Dermis microvascular lymphatic vessel endothelial cell (primary cell): Measurements from ENCODE around the gene CLIP3. TPM values are rescaled to one million over a fixed set of nuclear protein-coding genes. Genes with fewer than 3 reads are reported as not detected.
"Not testable (repeated sequence)": the region's sequence is repeated elsewhere in the genome, so short reads cannot be mapped to it uniquely, and the experiment has no call there.

ENCODE experiments used
- DNase-seq, 2 donors: peaks; one replicate each; pipeline versions ENCODE4 v3.0.0 to v3.0.0-alpha.2; 2010; ENCODE audit warnings: low read depth in 2 of 2
- total RNA-seq: library from RNA; depleted of rRNA; stranded (reverse); fragments of >200 nt; gene quantifications from 2 replicates; pipeline ENCODE4 v1.2.1, GENCODE V29; 2014

The CLIP3 gene
- total RNA-seq, 1 donor from 2014 or later, result 1.3 TPM

DNA sequence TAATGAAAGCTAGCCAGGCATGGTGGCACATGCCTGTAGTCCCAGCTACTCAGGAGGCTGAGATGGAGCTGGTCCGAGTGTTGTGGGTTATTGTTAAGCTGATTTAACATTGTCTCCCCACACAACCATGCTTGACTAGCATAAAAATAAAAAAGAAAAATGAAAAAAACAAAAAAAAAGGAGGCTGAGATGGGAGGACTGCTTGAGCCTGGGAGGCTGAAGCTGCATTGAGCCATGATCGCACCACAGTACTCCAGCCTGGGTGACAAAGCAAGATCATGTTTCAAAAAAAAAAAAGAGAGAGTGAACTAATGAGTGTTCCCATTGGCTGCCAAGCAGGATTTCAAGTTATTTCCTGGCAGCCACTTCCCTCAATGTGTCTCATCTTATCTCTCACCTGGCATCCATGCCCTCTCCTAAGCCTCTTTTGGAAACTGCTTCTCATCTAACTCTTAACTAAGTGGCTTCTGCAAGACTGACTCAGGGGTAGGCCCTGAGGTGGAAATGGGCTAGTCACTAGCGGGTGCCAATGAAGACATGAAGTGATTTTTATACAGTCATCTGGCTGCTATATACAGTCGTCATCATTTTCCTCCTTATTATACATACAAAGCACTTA is 16.5 kb upstream of the CLIP3 start:
- no peak for DNase-seq

DNA sequence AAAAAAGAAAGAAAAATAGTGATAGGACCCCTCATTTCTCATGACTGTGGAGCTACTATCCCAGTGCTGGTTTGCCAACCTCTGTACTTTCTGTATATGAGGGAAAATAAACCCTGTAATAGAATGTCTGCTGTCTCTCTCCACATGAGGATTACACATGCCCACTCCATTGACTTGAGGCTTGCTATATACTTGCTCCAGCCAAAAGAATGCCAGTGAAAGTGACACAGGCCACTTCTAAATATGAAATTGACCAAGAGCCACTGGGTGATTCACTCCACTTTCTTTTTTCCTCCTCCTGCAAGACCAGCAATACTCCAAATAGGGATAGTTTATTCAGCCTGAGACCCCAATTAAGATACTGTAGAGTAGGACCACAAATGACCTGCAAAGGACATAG is 15.2 kb upstream of the CLIP3 start:
- DNase-seq, result no peak

DNA sequence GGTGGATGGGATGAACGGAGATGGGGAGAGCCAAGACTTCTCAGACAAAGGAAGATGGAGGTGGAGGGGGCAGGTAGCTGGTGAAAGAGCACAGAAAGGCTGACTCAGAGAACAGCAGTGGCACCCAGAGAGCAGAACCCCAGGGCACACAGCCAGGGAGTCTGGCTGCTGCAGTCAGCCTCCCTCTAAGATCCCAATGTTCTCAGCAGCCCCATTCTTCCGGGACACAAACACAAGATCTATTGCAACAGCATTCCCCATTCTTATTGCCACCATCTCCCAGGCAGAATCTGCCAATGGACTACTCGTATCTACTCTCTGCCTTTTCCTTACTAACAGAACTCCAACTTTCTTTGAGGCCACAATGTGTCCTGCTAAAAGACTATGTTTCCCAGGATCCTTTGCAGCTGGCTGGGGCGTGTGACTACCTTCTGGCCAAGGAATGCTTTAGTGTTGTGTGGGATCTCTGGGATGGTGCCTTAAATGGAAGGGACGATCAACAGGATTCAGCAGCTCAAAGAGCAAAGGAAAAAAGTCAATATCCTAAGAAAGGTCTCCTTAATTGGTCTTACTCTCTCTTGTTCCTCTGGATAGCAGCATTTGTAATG is 13.9 kb upstream of the CLIP3 start:
- no peak for DNase-seq

DNA sequence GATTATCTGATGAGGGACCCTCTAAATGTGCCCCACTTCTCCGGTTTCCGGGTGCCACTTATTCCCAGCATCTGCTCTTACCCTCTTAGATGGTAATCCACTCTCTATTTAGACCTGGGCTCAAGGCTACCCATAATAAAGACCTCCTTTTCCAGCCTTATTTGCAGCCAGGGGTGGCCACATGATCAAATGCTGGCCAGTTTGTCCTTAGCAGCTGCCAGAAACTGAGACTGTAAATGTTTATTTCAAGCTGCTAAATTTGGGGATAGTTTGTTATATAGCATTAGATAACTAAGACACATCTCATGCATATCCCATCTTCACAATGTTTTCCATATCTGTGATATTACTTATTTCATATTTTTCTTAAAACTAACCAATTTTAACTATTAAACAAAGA is 11.3 kb upstream of the CLIP3 start:
- DNase-seq, result no peak

DNA sequence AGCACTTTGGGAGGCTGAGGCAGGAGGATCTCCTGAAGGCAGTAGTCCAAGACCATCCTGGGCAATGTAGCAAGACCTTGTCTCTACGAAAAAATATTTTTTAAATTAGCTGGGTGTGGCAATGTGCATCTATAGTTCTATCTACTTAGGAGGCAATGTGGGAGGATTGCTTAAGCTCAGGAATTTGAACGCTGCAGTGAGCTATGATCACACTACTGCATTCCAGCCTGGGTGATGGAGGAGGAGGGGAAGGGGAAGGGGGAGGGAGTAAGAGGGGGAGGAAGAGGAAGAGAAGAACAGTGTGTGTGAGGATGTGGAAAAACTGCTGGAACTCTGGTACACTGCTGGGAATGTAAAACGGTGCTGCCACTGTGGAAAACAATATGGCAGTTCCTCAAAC is 9.2 kb upstream of the CLIP3 start:
- no peak for DNase-seq

DNA sequence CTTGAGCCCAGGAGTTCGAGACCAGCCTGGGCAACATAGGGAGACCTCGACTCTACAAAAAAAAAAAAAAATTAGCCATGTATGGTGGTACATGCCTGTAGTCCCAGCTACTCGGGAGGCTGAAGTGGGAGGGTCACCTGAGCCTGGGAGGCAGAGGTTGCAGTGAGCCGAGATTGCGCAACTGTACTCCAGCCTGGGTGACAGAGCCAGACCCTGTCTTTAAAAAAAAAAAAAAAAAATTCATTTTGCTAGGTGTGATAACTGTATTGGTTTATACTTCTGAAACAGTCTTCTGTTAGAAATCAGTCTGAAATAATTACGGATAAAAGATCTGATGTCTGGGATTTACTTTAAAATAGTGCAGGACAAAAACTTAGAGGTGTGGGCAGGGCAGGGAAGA is 8.4 kb upstream of the CLIP3 start:
- DNase-seq, result not testable (repeated sequence)

DNA sequence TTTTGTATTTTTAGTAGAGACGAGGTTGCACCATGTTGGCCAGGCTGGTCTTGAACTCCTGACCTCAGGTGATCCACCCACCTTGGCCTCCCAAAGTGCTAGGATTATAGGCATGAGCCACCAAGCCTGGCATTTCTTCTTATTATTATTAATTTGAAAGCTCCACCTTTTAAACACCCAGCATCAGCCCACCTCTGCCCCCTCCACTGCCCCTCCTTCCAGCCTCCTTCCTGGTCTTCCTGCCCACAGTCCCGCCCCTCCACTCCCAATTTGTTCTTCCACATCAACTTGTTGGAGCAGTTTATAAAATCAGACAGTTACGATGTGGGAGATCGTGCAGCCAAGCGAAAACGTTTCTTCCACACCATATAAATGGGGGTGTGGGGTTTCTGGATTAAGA is 7.8 kb upstream of the CLIP3 start:
- no peak for DNase-seq

DNA sequence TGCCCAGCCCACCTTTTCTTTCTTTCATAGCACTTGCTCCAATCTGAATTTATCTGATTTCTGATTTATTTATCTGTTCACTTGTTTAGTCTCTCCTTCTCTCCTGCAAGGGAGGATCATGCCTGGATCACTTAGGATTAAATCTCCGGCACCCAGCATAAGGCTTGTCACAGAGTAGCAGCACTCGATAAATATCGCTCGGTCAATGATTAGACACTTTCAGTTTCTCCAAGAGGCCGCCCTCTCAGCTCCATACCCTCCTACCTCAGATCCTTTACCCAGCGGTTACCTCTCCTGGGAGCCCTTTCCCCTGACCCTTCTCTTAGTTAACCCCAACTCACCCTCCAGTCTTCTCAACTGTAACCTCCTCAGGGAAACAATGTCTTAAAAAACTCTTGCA is 1.4 kb downstream of the CLIP3 start:
- DNase-seq, result no peak

DNA sequence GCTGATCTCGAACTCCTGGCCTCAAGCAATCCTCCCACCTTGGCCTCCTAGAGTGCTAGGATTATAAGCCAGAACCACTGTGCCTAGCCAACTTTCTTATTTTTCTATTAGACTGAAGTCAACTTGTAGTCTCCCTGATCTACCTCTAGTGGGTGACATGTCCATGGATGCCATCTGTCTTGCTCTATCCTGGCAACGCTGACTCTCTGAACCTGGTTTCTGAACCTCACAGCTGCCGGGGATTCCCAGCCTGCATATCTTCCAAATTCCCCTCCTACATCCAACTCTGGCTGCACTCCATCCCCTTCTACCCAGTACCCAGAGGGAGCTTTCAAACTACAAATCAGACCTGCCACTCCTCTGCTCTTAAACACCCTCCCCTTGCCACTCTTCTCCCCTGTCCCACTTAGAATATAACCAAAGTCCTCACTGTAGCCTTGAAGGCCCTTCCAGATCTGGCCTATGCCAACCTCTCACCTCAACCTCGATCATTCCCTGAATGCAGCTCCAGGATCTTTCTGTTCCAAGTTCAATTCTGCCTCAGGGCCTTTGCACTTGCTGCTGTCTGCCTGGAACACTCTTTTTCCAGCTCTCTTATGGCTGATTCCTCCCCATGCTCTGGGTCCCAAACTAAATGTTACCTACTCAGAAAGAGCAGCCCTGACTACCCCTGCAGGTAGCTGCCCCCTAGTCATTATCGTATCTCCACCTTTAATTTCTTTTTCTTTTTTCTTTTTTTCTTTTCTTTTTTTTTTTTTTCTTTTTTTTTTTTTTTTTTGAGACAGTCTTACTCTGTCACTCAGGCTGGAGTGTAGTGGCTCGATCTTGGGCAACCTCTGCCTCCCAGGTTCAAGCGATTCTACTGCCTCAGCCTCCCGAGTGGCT is 2.2 kb downstream of the CLIP3 start:
- no peak for DNase-seq

DNA sequence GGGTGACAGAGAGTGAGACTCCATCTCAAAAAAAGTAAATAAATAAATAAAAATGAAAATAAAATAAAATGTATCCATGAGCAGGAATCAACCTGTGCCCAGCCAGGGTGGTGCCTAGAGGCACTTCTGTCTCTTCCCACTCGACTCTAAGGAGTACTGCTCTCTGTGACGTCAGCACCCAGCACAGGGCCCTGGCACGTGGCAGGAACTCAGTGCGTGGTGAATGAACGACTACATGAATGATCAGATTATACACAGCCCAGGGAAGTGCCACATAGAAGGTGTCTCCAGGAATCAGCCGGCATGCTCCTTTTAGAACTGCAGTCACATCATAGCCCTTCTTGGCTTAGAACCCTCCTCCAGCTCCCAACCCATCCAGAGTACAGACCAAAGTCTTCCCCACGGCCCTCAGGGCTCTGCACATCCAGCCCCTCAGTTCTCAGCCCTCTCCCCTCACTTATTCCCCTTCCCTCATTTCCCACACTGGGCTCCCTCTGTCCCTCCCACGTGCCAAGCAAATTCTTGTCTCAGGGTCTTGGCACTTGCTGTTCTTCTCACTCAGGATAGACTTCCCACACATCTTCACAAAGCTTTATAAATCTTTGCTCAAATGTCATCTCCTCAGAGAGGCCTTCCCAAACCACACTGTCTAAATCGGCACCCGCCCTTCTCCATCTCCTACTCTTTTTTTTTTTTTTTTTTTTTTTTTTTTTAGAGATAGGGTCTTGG is 4.2 kb downstream of the CLIP3 start:
- DNase-seq, result no peak

DNA sequence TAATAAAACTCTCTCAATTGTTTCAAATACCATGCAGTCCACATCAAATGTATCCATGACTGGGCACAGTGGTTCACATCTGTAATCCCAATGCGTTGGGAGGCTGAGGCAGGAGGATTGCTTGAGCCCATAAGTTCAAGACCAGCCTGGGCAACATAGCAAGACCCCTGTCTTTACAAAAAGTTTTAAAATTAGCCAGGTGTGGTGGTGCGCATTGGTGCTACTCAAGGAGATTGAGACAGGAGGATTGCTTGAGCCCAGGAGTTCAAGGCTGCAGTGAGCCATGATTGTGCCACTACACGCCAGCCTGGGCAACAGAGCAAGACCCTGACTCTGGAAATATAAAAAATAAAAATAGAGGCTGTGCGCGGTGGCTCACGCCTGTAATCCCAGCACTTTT is 5.0 kb downstream of the CLIP3 start:
- no peak for DNase-seq

DNA sequence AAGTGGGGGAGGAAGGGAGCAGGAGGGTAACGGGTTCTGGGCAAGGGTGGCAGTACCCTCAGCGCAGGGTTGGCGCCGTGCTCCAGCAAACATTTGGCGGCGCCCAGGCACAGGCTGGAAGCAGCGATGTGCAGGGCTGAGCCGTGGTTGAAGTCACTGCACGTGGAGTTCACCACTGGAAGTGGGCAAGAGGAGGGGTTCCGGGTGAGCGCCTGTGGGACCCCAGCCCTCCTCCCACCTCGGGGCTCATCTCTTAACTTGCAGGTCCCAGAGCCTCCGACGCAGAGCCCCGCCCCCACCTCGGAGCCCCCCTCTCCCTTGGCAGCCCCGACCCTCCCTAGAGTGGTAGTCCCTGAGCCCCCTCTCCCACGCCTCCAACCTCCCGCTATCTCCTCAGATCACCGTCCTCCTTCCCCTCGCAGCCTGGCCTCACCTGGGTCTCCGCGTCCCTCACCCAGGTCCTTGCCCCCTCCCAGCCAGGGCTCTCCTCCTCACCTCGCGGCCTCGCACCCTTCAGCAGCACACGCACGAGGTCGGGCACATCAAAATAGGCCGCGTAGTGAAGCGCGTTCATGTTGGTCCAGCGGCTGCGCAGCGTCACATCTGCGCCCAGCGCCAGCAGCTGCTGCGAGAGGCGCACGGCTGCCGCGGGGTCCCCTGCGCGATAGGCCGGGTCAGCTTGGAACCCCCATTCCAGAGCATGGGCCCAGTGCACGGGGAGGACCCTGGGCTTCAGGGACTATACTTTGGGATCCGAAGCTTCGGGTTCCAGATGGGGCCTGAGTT is 6.4 kb downstream of the CLIP3 start:
- no peak for DNase-seq

DNA sequence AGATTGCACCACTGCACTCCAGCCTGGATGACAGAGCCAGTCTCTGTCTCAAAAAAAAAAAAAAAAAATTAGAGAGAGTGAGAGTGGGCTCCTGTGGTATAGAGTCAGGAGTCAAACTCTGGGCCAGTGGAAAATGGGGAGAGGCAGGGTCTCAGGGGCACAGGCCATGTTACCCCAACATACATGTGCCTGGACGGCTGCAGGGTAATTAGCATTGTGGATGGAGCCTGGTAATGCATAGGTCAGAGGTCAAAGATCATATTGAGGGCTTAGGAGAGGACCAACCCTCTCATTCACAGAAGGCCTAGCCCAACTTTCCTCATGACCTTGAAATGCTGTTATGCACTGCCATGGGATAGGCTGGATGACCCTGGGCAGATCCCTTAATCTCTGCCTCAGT is 7.1 kb downstream of the CLIP3 start:
- DNase-seq, result no peak

DNA sequence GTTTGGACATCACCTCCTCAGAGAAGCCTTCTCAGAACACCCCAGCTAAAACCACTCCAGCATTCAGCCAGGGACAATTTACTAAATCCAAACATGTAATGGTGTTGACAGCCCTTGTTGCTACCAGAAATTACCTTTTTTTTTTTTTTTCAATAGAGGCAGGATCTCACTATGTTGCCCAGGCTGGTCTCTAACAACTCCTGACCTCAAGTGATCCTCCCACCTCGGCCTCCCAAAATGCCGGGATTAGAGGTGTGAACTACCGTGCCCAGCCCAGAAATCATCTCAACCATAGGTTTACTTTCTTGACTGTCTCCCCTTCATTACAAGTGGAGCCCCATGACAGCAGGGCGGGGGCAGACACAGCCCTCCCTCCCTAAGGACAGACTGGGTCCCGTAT is 9.2 kb downstream of the CLIP3 start:
- no peak for DNase-seq

DNA sequence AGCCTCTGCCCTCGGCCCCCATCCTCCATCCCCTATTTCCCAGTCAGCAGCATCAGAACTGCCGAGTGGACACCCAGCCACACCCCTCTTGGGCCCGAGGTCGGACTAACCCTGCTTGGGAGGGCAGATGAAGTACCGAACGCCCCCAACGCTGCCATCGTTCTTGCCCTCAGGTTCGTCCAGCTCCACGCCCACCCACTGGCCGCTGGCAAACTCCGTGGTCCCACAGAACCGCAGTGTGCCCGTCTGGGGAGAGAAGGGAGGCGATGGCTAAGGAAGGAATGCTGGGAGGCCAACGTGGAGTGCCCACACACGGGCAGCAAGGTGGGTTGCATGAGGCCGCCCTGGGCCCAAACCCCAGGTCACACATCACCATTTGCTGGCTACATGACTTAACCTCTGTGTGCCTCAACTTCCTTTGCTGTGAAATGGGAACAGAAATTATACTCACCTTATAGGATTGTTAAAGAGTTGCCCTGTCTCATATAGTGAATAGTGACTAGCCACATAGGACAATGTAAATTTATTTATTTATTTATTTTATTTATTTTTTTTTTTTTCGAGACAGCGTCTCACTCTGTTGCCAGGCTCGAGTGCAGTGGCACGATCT is 13.5 kb downstream of the CLIP3 start:
- no peak for DNase-seq

DNA sequence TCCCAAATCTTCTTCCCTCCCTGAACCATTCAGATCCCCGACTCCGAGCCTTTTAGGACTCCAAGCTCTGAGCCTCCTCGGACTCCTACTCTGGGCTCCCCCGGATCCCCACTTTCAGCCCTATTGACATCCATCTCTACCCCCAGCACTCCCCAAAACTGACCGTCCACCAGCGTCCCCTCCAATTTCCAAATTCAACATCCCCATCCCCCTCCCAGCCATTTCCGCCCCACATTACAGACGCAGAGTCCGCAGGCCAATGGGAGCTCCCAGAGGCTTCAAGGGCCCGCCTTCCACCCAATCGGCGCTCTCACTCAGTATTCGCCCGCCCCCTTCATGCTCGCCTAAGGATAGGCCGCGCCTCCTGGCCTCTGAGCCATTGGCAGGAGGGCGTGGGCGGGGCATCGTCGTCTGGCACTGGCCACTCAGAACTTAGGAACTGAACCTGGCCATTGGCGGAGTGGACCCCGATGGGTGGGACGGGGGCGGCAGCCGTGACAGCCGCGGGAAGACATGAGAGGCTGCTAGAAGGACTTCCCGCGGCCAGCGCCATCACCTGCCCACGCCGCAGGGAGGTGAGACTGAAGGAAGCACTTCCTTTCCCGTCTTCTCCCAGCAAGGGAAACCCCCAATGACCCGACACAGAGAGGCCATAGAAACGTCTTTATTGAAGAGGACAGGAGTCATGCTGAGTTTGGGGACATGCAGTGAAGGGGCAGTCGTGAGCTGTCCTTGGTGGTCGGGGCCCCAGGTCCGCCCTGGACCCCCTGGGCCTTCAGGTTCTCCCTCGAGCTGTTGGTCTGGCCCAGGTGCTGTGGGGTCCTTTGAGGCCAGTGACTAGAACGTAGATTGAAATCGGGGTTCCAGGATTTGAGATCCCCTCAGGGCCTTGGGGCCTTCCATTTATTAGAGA is 18.4 kb downstream of the CLIP3 start, which contains the start of gene ALKBH6:
ALKBH6 (minus strand) TSS at position 202 of the 913 bp plus-strand sequence. CDS start 816 bp downstream, outside the sequence.
- peak; percentile 91 to 99 for DNase-seq

DNA sequence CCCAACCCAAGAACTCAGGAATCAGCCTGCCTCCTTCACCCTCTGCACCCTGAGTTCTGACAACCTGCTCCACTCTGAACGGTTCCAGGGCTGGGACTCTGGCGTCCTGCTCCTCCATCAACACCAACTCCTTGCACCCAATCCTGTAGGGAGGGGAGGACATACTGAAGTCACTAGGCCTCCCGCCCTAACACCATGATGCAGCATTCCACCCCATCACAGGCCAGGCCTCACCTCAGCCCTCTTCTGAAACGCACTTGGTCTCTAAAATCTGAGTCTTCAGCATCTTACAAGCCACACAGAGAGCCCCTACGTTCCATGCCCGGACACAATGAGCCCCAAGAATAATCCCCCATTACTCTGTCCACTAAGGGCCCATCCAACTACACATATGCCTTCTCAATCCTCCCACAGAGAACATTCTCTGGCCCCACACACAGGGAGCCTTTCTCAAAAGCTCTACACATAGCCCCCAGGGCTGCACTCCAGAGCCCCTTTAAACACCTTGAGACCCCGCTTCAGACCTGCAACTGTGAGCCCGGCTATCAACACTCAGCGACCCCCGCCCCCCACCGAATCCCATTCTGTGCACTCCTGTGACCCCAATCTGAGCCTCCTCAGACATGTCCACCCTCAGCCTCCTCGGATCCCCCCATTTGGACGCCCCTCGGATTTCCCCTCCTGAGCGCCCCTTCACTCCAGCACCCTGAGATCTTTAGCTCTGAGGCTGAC is 19.2 kb downstream of the CLIP3 start:
- DNase-seq, result no peak

DNA sequence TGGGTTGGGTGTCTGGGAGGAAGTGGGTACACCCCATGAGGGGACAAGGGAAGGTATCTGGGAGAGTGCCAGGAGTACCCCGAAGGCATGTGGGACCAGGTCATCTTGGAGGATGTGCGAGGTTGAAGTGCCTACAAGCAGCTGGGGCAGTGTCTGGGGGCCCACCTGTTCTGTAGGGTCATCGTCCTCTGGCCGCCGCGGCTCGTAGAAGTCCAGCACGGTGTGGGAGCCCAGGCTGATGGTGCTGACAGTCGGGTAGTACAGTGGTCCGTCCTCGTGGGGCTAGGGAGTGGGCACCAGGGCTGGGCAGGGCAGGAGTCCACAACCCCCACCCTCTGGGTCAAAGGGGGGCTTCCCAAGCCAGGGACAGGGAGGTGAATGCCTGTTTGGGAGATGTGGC is 22.3 kb downstream of the CLIP3 start:
- no peak for DNase-seq
